CD14-positive monocyte (primary cell): ENCODE measurements around the gene MT1E. TPM values are rescaled to one million over a fixed set of nuclear protein-coding genes. Genes with fewer than 3 reads are reported as not detected.

ENCODE experiments used
- DNase-seq, 3 donors: peaks; one replicate each; pipeline ENCODE4 v3.0.0-alpha.2; 2011 to 2022
- H2AFZ ChIP-seq: 2 replicates; pipeline ENCODE4 v1.6.0; 2012; ENCODE audit warnings: mild to moderate bottlenecking, low read depth, low read length, inconsistent platforms; ENCODE audit not compliant: insufficient read depth, poor library complexity, severe bottlenecking
- H3K27ac ChIP-seq, 2 donors: 1 replicate in 1 of 2; 2 replicates in 1 of 2; pipeline ENCODE4 v1.5.1; 2012 to 2013; ENCODE audit warnings: low read length in 2 of 2, control low read depth in 1 of 2, inconsistent platforms in 1 of 2, low read depth in 1 of 2, mild to moderate bottlenecking in 1 of 2
- H3K27me3 ChIP-seq, 2 donors: one replicate each; pipeline versions ENCODE4 v1.6.0 to v1.6.1; 2011 to 2013; ENCODE audit warnings: low read length in 2 of 2; ENCODE audit not compliant: control insufficient read depth in 2 of 2, insufficient read depth in 2 of 2
- H3K36me3 ChIP-seq, 2 donors: replicated peaks in 1 of 2; 1 replicate in 1 of 2; 2 replicates in 1 of 2; pipeline versions ENCODE4 v1.5.1 to v1.6.1; 2012 to 2013; ENCODE audit warnings: low read length in 2 of 2, control low read depth in 1 of 2, inconsistent platforms in 1 of 2, mild to moderate bottlenecking in 1 of 2; ENCODE audit not compliant: insufficient read depth in 2 of 2, control insufficient read depth in 1 of 2
- H3K4me1 ChIP-seq, 2 donors: 1 replicate in 1 of 2; 2 replicates in 1 of 2; pipeline versions ENCODE4 v1.5.1 to v1.6.1; 2012 to 2013; ENCODE audit warnings: low read length in 2 of 2, control low read depth in 1 of 2, inconsistent platforms in 1 of 2, mild to moderate bottlenecking in 1 of 2, moderate library complexity in 1 of 2; ENCODE audit not compliant: insufficient read depth in 2 of 2, control insufficient read depth in 1 of 2
- H3K4me2 ChIP-seq: replicated peaks from 2 replicates; pipeline ENCODE3; 2012; ENCODE audit warnings: low read length, moderate library complexity, mild to moderate bottlenecking; ENCODE audit not compliant: poor library complexity, severe bottlenecking; ENCODE audit errors: extremely low read depth
- H3K4me3 ChIP-seq, 3 experiments: fragments of 200-600 bp in 1 of 3; sonication (generic) in 1 of 3; replicated peaks in 1 of 3; 1 replicate in 2 of 3; 2 replicates in 1 of 3; pipeline ENCODE4 v1.5.1; 2011 to 2013; ENCODE audit warnings: low read length in 3 of 3, mild to moderate bottlenecking in 3 of 3, control low read depth in 2 of 3, low read depth in 2 of 3, inconsistent platforms in 1 of 3, moderate library complexity in 1 of 3
- H3K79me2 ChIP-seq: 2 replicates; pipeline ENCODE4 v1.6.0; 2012; ENCODE audit warnings: mild to moderate bottlenecking, control low read depth, inconsistent platforms, low read length, moderate library complexity; ENCODE audit not compliant: insufficient read depth
- H3K9ac ChIP-seq: 2 replicates; pipeline ENCODE4 v1.6.0; 2017; ENCODE audit warnings: low read length, mild to moderate bottlenecking; ENCODE audit not compliant: insufficient read depth, poor library complexity, severe bottlenecking
- H3K9me3 ChIP-seq, 2 donors: replicated peaks in 1 of 2; 1 replicate in 1 of 2; 2 replicates in 1 of 2; pipeline versions ENCODE4 v1.5.1 to v1.6.1; 2012 to 2013; ENCODE audit warnings: low read length in 2 of 2, control low read depth in 1 of 2; ENCODE audit not compliant: control insufficient read depth in 1 of 2, insufficient read depth in 1 of 2
- H4K20me1 ChIP-seq: 2 replicates; pipeline ENCODE4 v1.6.0; 2012; ENCODE audit warnings: mild to moderate bottlenecking, low read length, control low read depth, moderate library complexity; ENCODE audit not compliant: insufficient read depth
- H3K27ac Mint-ChIP-seq, 7 donors: one replicate each; pipeline ENCODE4 v1.8.0; 2020; ENCODE audit warnings: mild to moderate bottlenecking in 7 of 7, mixed read lengths in 7 of 7, moderate library complexity in 6 of 7, inconsistent platforms in 2 of 7
- H3K27me3 Mint-ChIP-seq, 3 donors: one replicate each; pipeline ENCODE4 v1.8.0; 2021 to 2022; ENCODE audit warnings: low read depth in 3 of 3, mild to moderate bottlenecking in 3 of 3, mixed read lengths in 3 of 3, moderate library complexity in 3 of 3, inconsistent platforms in 1 of 3
- H3K36me3 Mint-ChIP-seq, 2 donors: one replicate each; pipeline ENCODE4 v1.8.0; 2020; ENCODE audit warnings: mixed read lengths in 2 of 2, inconsistent platforms in 1 of 2, mild to moderate bottlenecking in 1 of 2
- H3K4me1 Mint-ChIP-seq: one replicate; pipeline ENCODE4 v1.8.0; 2020; ENCODE audit warnings: mild to moderate bottlenecking, mixed read lengths
- H3K4me3 Mint-ChIP-seq, 2 donors: one replicate each; pipeline ENCODE4 v1.8.0; 2020; ENCODE audit warnings: mild to moderate bottlenecking in 2 of 2, mixed read lengths in 2 of 2, moderate library complexity in 1 of 2
- H3K9me3 Mint-ChIP-seq, 7 donors: one replicate each; pipeline ENCODE4 v1.8.0; 2020 to 2022; ENCODE audit warnings: mixed read lengths in 7 of 7, mild to moderate bottlenecking in 6 of 7, moderate library complexity in 6 of 7, inconsistent platforms in 2 of 7
- intact Hi-C, 2 donors: fragments of 100-400 bp; cut with micrococcal nuclease; formaldehyde crosslinking; loops; one replicate each; pipeline versions ENCODE4 v1.15.0 to v1.15.1; 2023
- polyA plus RNA-seq, 3 donors: library from polyadenylated mRNA; depleted of rRNA in 1 of 3; unstranded in 2 of 3; stranded (reverse) in 1 of 3; fragments of 300-500 nt in 2 of 3; fragments of >200 nt in 1 of 3; fragmentation: Illumina TruSeq in 2 of 3; gene quantifications; 1 replicate in 2 of 3; 2 replicates in 1 of 3; pipeline ENCODE4 v1.2.3, GENCODE V29; 2012 to 2021
- TF ChIP-seq, protein P1 (sequence below): fragments of 200-600 bp; IDR thresholded peaks from one replicate; pipeline ENCODE4 v1.8.0; 2022; ENCODE audit warnings: antibody characterized with exemption, mild to moderate bottlenecking

Gene MT1E
- polyA plus RNA-seq, 3 donors, result 1.3 to 4.3 (median 4.0) TPM

DNA sequence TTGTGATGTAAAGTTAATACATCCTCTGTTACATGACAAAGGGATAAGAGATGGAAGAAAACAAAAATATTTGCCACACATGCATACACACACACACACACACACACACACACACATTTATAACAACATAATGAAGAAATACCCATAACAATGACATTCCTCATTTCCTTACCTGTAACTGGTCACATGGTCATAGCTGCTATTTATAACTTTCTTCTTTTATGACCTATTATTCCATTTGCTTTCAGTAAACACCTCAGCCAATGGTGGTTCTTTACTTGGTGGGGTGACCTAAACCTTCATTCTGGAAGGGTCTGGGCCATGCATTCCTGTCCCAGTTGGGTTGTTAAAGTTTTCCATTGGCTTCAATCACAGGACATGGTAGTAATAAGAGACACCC is 11.9 kb upstream of the MT1E start:
- H3K9ac ChIP-seq, result no peak overlapping the region
- Mint-ChIP-seq H3K27me3 (peaks cover 28 to 31% (median 30%) of the 10 kb centered on the region in 3 donors), H3K9me3 (peaks cover 0 to 2% (median 0%) of the 10 kb centered on the region in 7 donors), H3K4me3 (no peak overlapping the region), H3K4me1 (peaks cover 40% of the 10 kb centered on the region), H3K27ac (no peak overlapping the region), H3K36me3 (peaks cover 0 to under 1% of the 10 kb centered on the region in 2 donors)
- H3K79me2 ChIP-seq, result no peaks in the 10 kb centered on the region
- peaks cover 31 to 38% of the 10 kb centered on the region in 2 donors for H3K4me1 ChIP-seq
- intact Hi-C loops, result no loop called here
- TF ChIP-seq, protein P1, sequence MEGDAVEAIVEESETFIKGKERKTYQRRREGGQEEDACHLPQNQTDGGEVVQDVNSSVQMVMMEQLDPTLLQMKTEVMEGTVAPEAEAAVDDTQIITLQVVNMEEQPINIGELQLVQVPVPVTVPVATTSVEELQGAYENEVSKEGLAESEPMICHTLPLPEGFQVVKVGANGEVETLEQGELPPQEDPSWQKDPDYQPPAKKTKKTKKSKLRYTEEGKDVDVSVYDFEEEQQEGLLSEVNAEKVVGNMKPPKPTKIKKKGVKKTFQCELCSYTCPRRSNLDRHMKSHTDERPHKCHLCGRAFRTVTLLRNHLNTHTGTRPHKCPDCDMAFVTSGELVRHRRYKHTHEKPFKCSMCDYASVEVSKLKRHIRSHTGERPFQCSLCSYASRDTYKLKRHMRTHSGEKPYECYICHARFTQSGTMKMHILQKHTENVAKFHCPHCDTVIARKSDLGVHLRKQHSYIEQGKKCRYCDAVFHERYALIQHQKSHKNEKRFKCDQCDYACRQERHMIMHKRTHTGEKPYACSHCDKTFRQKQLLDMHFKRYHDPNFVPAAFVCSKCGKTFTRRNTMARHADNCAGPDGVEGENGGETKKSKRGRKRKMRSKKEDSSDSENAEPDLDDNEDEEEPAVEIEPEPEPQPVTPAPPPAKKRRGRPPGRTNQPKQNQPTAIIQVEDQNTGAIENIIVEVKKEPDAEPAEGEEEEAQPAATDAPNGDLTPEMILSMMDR, result no peak
- H3K27me3 ChIP-seq, result peaks cover 13 to 31% of the 10 kb centered on the region in 2 donors
- no peak overlapping the region for H3K4me2 ChIP-seq
- no peaks in the 10 kb centered on the region for H4K20me1 ChIP-seq
- no peak for DNase-seq
- no peaks in the 10 kb centered on the region for H3K9me3 ChIP-seq
- H3K27ac ChIP-seq, result no peak overlapping the region
- no peak overlapping the region for H3K4me3 ChIP-seq
- H2AFZ ChIP-seq, result no peak overlapping the region
- no peaks in the 10 kb centered on the region for H3K36me3 ChIP-seq

- Histone ChIP-seq H3K4me2 (no peak overlapping the region), H3K4me1 (peaks cover 23 to 31% of the 10 kb centered on the region in 2 donors), H2AFZ (no peak overlapping the region), H3K27ac (no peak overlapping the region), H3K36me3 (no peaks in the 10 kb centered on the region), H3K79me2 (no peaks in the 10 kb centered on the region), H3K9ac (no peak overlapping the region), H4K20me1 (no peaks in the 10 kb centered on the region), H3K27me3 (peaks cover 18 to 39% of the 10 kb centered on the region in 2 donors), H3K4me3 (no peak overlapping the region), H3K9me3 (no peaks in the 10 kb centered on the region)
- Mint-ChIP-seq H3K9me3 (peaks cover 0 to 2% (median 0%) of the 10 kb centered on the region in 7 donors), H3K27me3 (peaks cover 31 to 40% (median 37%) of the 10 kb centered on the region in 3 donors), H3K27ac (no peak overlapping the region), H3K36me3 (peaks cover 0 to 2% of the 10 kb centered on the region in 2 donors), H3K4me1 (peaks cover 31% of the 10 kb centered on the region), H3K4me3 (no peak overlapping the region)
- no peak for DNase-seq
- intact Hi-C loops, result no loop called here
- TF ChIP-seq, protein P1, result no peak
Measured at GRCh38 chr16:56614549-56614991, 11.0 kb upstream of the MT1E start.
